Measurements from ENCODE around the gene LRCOL1. TPM values are rescaled to one million over a fixed set of nuclear protein-coding genes. Genes with fewer than 3 reads are reported as not detected.

The LRCOL1 gene
- total RNA-seq, 1 experiment from 2014 or later = 0.24 TPM

- ChIA-PET CTCF (interaction anchor here (0.5 to 1.5 kb wide), 3 partner anchors 8 to 110 kb away, joined by 4 to 9 read pairs (median 4); no protein-coding TSS in a partner anchor), POLR2A (interaction anchor here (1.2 kb wide), 1 partner anchor 13 kb away, joined by 3 read pairs; no protein-coding TSS in a partner anchor)
- ATAC-seq (no peak), DNase-seq (ENCODE audit: low spot score) (no peak)
- Mint-ChIP-seq H3K27ac (no peak overlapping the region), H3K4me3 (no peak overlapping the region), H3K27me3 (ENCODE audit: low read depth) (no peaks in the 10 kb centered on the region), H3K4me1 (no peaks in the 10 kb centered on the region), H3K36me3 (peaks cover 4% of the 10 kb centered on the region; the same call in 1 of the 2 replicates), H3K9me3 (no peaks in the 10 kb centered on the region)
- TF ChIP-seq GRHL2 (CRISPR knock-in tag; IDR thresholded peaks at IDR 0.05; ENCODE audit: insufficient replicate concordance, severe bottlenecking) (no peak), GTF2I (CRISPR knock-in tag; conservative IDR thresholded peaks at IDR 0.05) (no peak), SP1 (CRISPR knock-in tag; conservative IDR thresholded peaks at IDR 0.05) (no peak), AFF4 (CRISPR knock-in tag; IDR thresholded peaks at IDR 0.05; ENCODE audit: borderline replicate concordance) (no peak), CBFB (CRISPR knock-in tag; IDR thresholded peaks at IDR 0.05; ENCODE audit: low read depth) (no peak), RELA (CRISPR knock-in tag; IDR thresholded peaks at IDR 0.05; ENCODE audit: borderline replicate concordance) (no peak), ZNF425 (CRISPR knock-in tag; conservative IDR thresholded peaks at IDR 0.05) (no peak), ATF2 (CRISPR knock-in tag; IDR thresholded peaks at IDR 0.05; ENCODE audit: borderline replicate concordance, low read depth) (no peak), HMGA2 (CRISPR knock-in tag; IDR thresholded peaks at IDR 0.05) (no peak), TEAD4 (CRISPR knock-in tag; IDR thresholded peaks at IDR 0.05) (no peak), E2F4 (CRISPR knock-in tag; IDR thresholded peaks at IDR 0.05; ENCODE audit: borderline replicate concordance, low read depth) (no peak), ZBTB21 (CRISPR knock-in tag; IDR thresholded peaks at IDR 0.05; ENCODE audit: borderline replicate concordance) (no peak), IRF2 (CRISPR knock-in tag; IDR thresholded peaks at IDR 0.05; ENCODE audit: borderline replicate concordance, low read depth) (no peak), ZNF219 (CRISPR knock-in tag; IDR thresholded peaks at IDR 0.05; ENCODE audit: borderline replicate concordance) (no peak)
Observed at GRCh38 chr12:132568826-132569480, 41.4 kb downstream of the LRCOL1 start.

GRCh38 chr12:132568301-132568700 is 42.1 kb downstream of the LRCOL1 start:
- no peak overlapping the region for H3K27ac Mint-ChIP-seq
- ChIA-PET CTCF (no interaction called here), POLR2A (no interaction called here)
- H3K4me3 Mint-ChIP-seq = no peak overlapping the region
- DNase-seq (ENCODE audit: low spot score) (no peak), ATAC-seq (no peak)
- no peaks in the 10 kb centered on the region; the same call in 1 of the 2 replicates for H3K4me1 Mint-ChIP-seq
- no peaks in the 10 kb centered on the region for H3K27me3 Mint-ChIP-seq (ENCODE audit: low read depth)
- H3K9me3 Mint-ChIP-seq = no peaks in the 10 kb centered on the region
- peaks cover 4% of the 10 kb centered on the region; the same call in 1 of the 2 replicates for H3K36me3 Mint-ChIP-seq
- TF ChIP-seq ATF6 (CRISPR knock-in tag; IDR thresholded peaks at IDR 0.05) (no peak), ZNF138 (CRISPR knock-in tag; conservative IDR thresholded peaks at IDR 0.05) (no peak), EMX1 (CRISPR knock-in tag; IDR thresholded peaks at IDR 0.05) (no peak), ELF4 (CRISPR knock-in tag; IDR thresholded peaks at IDR 0.05; ENCODE audit: low read depth) (no peak), PRDM15 (CRISPR knock-in tag; IDR thresholded peaks at IDR 0.05) (no peak)
